HT-29 (cell line): ENCODE results near the gene PPM1L. TPM values are rescaled to one million over a fixed set of nuclear protein-coding genes. Genes with fewer than 3 reads are reported as not detected.

Experiments
- DNase-seq: peaks from one replicate; pipeline ENCODE4 v3.0.0-alpha.2; 2015; ENCODE audit warnings: low spot score
- total RNA-seq: library from RNA; depleted of rRNA; stranded (reverse); fragments of >200 nt; shearing (Covaris generic); gene quantifications from 2 replicates; pipeline ENCODE4 v1.2.3, GENCODE V29; 2014; rRNA removed

PPM1L gene
- total RNA-seq, 1 experiment from 2014 or later, result 19.2 TPM

DNA sequence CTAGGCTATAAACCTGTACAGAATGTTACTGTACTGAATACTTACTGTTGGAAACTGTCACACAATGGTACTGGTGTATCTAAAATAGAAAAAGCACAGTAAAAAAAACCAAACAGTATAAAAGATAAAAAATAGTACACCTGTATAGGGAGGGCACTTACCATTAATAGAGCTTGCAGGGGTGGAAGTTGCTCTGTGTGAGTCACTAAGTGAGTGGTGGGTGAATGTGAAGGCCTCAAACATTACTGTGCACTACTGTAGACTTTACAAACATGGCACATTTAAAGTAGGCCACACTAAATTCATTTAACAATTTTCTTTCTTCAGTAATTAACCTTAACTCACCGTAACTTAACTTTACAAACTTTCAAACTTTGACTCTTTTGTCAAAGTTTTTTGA is 327.1 kb downstream of the PPM1L start:
- no peak for DNase-seq

GRCh38 chr3:161084277-161084676 is 328.2 kb downstream of the PPM1L start:
- DNase-seq, result no peak

DNA sequence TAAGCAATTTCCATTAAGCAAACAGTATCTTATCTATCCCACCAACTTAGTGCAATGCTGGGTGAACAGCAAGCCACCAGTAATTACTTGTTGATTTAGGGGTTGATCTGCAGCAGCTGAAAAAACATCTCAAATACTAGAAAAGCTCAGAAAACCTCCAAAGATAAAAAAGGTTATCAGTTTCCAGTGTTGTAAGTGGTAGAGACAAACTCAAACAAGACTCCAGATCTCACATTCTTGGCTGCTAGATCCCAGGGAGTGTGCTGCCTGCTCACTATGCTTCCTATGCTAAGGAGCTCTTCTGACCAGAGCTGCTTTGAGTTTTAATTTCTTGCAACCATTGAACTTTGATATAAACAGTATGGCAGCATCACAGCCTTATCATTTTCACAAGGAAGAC is 337.9 kb downstream of the PPM1L start:
- DNase-seq, result no peak

DNA sequence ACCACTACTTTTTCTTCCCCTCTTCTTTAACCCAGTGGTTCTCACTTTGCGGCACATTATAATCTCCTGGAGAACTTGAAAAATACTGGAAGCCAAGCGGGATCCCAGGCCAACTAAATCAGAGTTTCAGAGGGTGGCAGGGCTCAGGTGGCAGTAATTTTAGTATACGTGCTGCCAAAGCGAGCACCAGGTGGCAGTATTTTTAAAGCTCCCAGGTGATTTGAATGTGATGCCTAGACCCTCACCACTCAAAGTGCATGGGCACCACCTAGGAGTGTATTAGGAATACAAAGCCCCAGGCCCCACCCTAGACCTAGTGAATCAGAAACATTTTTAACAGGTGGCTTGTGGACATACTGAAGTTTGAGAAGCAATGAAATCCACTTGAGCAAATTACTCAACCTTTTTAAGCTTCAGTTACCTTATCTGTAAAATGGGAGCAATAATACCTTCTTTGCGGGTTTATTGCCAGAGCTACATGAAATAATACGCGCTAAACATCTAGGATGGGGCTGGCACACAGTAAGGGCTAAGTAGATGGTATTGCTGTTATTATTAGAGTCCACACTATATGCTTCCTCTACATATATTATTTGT is 340.8 kb downstream of the PPM1L start:
- peak; percentile 76 for DNase-seq

DNA sequence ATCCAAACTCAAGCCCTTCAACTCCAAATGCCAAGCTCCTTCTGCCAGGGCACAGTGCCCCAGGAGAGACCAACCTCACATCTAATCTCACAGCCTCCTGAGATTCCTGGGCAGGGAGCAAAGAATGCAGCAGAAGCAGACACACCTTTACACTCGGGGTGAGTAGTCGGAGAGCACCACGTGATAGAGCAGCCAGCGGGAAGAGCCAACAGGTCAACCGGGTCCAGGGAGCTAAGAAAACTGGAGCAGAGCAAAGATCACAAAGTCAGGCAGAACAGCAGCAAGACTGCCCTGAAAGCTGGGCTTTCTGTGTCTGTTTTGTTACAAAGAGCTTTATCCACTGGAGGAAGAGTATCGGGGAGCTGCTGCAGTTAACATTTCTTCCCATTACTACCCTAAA is 345.0 kb downstream of the PPM1L start:
- peak; percentile 68 for DNase-seq

- no peak for DNase-seq
Observed at GRCh38 chr3:161101609-161102008, 345.6 kb downstream of the PPM1L start.

DNA sequence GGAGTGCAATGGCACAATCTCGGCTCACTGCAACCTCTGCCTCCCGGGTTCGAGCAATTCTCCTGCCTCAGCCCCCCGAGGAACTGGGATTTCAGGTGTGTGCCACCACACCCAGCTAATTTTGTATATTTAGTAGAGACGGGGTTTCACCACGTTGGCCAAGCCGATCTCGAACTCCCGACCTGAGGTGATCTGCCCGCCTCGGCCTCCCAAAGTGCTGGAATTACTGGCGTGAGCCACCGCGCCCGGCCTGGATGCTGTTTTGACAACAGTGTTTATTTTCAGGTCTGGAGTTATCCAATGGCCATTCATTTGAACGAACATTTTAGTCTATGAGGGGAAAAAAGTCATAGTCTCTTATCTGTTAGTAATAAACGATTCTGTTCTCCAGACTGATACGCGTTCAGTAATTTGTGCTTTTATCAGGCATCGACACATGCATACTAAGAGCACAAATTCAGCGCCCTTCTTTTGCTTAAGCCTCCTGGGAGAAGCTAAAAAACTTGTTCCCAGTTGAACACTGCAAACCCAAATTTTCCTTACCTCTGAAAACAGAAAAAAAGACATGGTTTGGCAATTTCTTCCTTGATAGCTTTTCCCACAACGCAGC is 347.9 kb downstream of the PPM1L start:
- DNase-seq, result no peak

DNA sequence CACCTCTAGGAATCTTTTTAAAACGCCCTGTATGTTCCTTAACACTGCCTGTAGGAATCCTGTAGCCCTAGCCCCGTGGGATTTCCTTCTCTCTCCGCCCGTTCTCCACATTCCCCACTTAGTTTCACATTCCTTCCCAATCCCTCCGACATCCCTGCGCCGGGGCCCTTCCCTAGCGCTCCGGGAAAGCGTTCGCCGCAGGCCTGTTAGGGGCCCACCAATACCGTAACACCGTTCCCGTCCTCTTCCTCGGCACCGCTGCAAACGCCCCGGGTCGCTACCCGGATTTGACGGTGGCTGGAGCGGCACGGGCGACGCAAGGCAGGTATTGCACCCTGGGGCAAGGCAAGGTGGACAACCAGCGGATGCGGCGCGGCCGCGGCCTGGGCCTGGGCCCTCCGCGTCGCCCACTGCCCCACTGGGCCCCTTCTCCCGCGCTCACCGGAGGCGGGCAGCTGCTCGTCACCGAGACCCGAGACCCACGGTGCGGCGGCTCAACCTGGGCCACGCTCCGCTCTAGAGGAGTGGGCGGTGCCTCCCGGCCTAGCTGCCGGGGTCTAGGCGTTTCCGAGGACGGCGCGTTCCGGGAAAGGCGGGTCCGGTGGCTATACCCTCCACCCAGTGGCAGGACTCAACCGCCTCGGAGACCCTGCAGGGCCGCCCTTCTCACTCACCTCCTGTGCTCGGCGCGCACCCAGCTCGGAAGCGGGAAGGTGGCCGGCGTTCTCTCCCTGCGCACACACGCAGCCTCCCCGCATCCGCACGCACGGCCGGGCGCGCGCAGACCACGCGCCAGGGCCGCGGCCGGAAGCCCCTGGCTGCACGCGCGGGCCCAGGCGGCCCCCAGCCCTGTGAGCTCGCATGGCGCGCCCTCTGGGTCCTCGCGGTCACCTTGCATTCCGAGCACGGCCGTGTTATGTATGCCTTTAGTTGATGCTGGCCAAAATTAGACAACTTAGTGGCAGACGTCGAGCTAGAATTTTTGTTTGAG is 348.8 kb downstream of the PPM1L start, which contains the start of gene B3GALNT1:
Gene B3GALNT1 (minus strand): TSS at position 789 of the 991 bp plus-strand sequence. CDS start 18,595 bp downstream, outside the sequence.
- no peak for DNase-seq

GRCh38 chr3:161107311-161107710 is 351.3 kb downstream of the PPM1L start:
- DNase-seq, result peak; percentile 12

DNA sequence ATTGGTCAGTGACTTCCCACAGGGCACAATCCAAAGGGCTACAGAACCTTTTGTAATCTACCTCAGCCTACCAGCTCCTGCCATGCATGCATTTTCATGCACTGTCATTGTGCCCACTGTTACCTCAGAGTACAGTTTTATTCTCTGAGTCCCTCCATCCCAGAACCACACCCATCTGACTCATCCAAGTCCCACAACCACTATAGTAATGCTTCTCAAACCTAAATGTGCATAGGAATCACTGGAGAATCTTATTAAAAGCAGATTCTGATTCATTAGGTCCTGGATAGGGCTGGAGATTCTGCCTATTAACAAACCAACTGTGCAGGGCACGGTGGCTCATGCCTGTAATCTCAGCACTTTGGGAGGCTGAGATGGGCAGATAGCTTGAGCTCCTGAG is 352.8 kb downstream of the PPM1L start:
- no peak for DNase-seq

GRCh38 chr3:161117646-161118045 is 361.6 kb downstream of the PPM1L start:
- DNase-seq, result no peak

- no peak for DNase-seq
Observed at GRCh38 chr3:161126495-161126894, 370.5 kb downstream of the PPM1L start.

Other genes with a start within 250 kb of the PPM1L start
- gene KPNA4, start 190.7 kb upstream of the PPM1L start, total RNA-seq, result 9.2 and 10.3 TPM in 2 replicates
- 4.3 and 7.5 TPM in 2 replicates for gene ARL14, start 79.1 kb upstream of the PPM1L start, total RNA-seq